Activated B cell treated with CpG ODN at 0.5 μM for 24 hours (primary cell): ENCODE measurements around the gene MAN2A1. TPM values are rescaled to one million over a fixed set of nuclear protein-coding genes. Genes with fewer than 3 reads are reported as not detected.
A peak's percentile ranks its signal among the peaks of the same experiment; 100 is the strongest.

ENCODE experiments used
- ATAC-seq: fragments of 200-7000 bp; cut with Tn5 transposase; one replicate; pipeline ENCODE4 v1.10.0; 2021; ENCODE audit warnings: low read depth, mild to moderate bottlenecking, moderate library complexity
- CTCF ChIA-PET: fragments of 350-600 bp; sonication (Branson Sonifier 250); formaldehyde crosslinking; loops from one replicate; lab custom pipeline; 2021; ENCODE audit warnings: antibody characterized with exemption; lab: Charles Lee
- POLR2A ChIA-PET: fragments of 350-600 bp; sonication (Branson Sonifier 250); formaldehyde crosslinking; loops from one replicate; lab custom pipeline; 2021; ENCODE audit warnings: antibody characterized with exemption; lab: Charles Lee
- DNase-seq: peaks from one replicate; pipeline ENCODE4 v3.0.0; 2022
- H3K27ac Mint-ChIP-seq: one replicate; pipeline ENCODE4 v1.8.0; 2020; ENCODE audit warnings: mixed read lengths
- H3K27me3 Mint-ChIP-seq: one replicate; pipeline ENCODE4 v1.8.0; 2021; ENCODE audit warnings: mixed read lengths
- H3K36me3 Mint-ChIP-seq: one replicate; pipeline ENCODE4 v1.8.0; 2021; ENCODE audit warnings: low read depth, mixed read lengths
- H3K4me1 Mint-ChIP-seq: one replicate; pipeline ENCODE4 v1.8.0; 2021; ENCODE audit warnings: mixed read lengths
- H3K4me3 Mint-ChIP-seq: one replicate; pipeline ENCODE4 v1.8.0; 2020; ENCODE audit warnings: mild to moderate bottlenecking, mixed read lengths
- H3K9me3 Mint-ChIP-seq: one replicate; pipeline ENCODE4 v1.8.0; 2020; ENCODE audit warnings: mixed read lengths
- intact Hi-C: fragments of 100-400 bp; cut with micrococcal nuclease; formaldehyde crosslinking; loops from one replicate; pipeline ENCODE4 v1.15.1; 2024
- total RNA-seq: library from RNA; stranded (reverse); gene quantifications from 2 replicates; pipeline ENCODE4 v1.2.3, GENCODE V29; 2022
- TF ChIP-seq, protein P1 (sequence below): fragments of 200-600 bp; IDR thresholded peaks from one replicate; pipeline ENCODE4 v1.8.0; 2022; ENCODE audit warnings: antibody characterized with exemption, mild to moderate bottlenecking

The MAN2A1 gene
- total RNA-seq, 1 donor from 2014 or later, result 48.6 TPM

- H3K27ac Mint-ChIP-seq, result peak overlapping the region; percentile 92
- intact Hi-C loops, result loop anchor here (10.0 kb wide), 1 partner anchor 50 kb away; no protein-coding TSS in a partner anchor
- TF ChIP-seq, protein P1, sequence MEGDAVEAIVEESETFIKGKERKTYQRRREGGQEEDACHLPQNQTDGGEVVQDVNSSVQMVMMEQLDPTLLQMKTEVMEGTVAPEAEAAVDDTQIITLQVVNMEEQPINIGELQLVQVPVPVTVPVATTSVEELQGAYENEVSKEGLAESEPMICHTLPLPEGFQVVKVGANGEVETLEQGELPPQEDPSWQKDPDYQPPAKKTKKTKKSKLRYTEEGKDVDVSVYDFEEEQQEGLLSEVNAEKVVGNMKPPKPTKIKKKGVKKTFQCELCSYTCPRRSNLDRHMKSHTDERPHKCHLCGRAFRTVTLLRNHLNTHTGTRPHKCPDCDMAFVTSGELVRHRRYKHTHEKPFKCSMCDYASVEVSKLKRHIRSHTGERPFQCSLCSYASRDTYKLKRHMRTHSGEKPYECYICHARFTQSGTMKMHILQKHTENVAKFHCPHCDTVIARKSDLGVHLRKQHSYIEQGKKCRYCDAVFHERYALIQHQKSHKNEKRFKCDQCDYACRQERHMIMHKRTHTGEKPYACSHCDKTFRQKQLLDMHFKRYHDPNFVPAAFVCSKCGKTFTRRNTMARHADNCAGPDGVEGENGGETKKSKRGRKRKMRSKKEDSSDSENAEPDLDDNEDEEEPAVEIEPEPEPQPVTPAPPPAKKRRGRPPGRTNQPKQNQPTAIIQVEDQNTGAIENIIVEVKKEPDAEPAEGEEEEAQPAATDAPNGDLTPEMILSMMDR, result no peak
- DNase-seq (no peak), ATAC-seq (peak; percentile 29)
- H3K4me1 Mint-ChIP-seq, result peaks cover 92% of the 10 kb centered on the region
- H3K4me3 Mint-ChIP-seq, result peak overlapping the region; percentile 79
- H3K27me3 Mint-ChIP-seq, result no peaks in the 10 kb centered on the region
- POLR2A ChIA-PET, result interaction anchor here (0.7 to 1.9 kb wide), 7 partner anchors 9 to 1397 kb away, joined by 3 to 7 read pairs (median 3); partner anchors contain the start of genes FBXL17, PJA2 and WDR36
- H3K9me3 Mint-ChIP-seq, result no peaks in the 10 kb centered on the region
- CTCF ChIA-PET, result no interaction called here
- peaks cover 14% of the 10 kb centered on the region for H3K36me3 Mint-ChIP-seq
Measured at GRCh38 chr5:109695005-109695926, 5.5 kb downstream of the MAN2A1 start.

GRCh38 chr5:109697339-109697738 is 7.6 kb downstream of the MAN2A1 start:
- H3K36me3 Mint-ChIP-seq, result peaks cover 11% of the 10 kb centered on the region
- TF ChIP-seq, protein P1, result no peak
- ChIA-PET POLR2A (no interaction called here), CTCF (no interaction called here)
- H3K27me3 Mint-ChIP-seq, result no peaks in the 10 kb centered on the region
- DNase-seq, result no peak
- H3K27ac Mint-ChIP-seq, result peak overlapping the region; percentile 92
- peaks cover 98% of the 10 kb centered on the region for H3K4me1 Mint-ChIP-seq
- ATAC-seq, result no peak
- intact Hi-C loops, result loop anchor here (10.0 kb wide), 1 partner anchor 47 kb away; no protein-coding TSS in a partner anchor
- no peak overlapping the region for H3K4me3 Mint-ChIP-seq
- H3K9me3 Mint-ChIP-seq, result no peaks in the 10 kb centered on the region

DNA sequence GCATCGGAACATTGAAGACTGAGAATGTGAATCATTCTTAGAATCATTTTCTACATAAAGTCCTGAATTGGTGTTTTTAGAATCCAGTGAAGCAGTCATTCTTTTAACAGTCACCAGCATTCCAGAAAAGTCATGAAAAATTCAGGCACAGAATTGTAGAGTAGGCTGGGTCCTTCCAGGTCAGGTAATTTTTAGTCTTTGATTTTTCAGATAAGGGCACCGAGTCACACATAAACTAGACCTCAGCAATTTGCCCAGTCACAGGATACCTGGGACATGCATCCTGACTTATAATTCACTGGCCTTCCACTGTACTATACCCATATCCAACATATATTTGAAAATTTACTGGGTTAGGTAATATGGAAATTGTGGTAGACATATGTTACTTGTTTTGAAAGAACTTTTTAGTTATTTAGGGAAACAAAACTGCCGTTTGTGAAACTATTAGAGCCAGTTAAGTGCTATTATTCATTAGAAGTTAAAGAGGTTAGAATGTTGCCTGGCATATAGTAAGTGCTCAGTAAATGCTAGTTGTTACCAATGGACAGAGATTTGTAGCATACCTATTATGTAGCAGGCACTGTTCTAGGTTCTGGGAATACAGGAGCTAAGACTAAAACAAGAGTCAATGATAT is 10.9 kb downstream of the MAN2A1 start:
- TF ChIP-seq, protein P1, result no peak
- H3K4me1 Mint-ChIP-seq, result peaks cover 80% of the 10 kb centered on the region
- H3K27me3 Mint-ChIP-seq, result no peaks in the 10 kb centered on the region
- no peak for ATAC-seq
- no peak for DNase-seq
- intact Hi-C loops, result loop anchor here (1.0 kb wide), 1 partner anchor 9 kb away; no protein-coding TSS in a partner anchor
- no peaks in the 10 kb centered on the region for H3K9me3 Mint-ChIP-seq
- CTCF ChIA-PET, result interaction anchor here (0.9 to 1.2 kb wide), 2 partner anchors 10 to 12 kb away, joined by 3 to 4 read pairs; no protein-coding TSS in a partner anchor
- H3K27ac Mint-ChIP-seq, result peak overlapping the region; percentile 64
- peak overlapping the region; percentile 68 for H3K4me3 Mint-ChIP-seq
- peaks cover 11% of the 10 kb centered on the region for H3K36me3 Mint-ChIP-seq
- POLR2A ChIA-PET, result interaction anchor here (1.4 kb wide), 1 partner anchor 10 kb away, joined by 3 read pairs; no protein-coding TSS in a partner anchor

DNA sequence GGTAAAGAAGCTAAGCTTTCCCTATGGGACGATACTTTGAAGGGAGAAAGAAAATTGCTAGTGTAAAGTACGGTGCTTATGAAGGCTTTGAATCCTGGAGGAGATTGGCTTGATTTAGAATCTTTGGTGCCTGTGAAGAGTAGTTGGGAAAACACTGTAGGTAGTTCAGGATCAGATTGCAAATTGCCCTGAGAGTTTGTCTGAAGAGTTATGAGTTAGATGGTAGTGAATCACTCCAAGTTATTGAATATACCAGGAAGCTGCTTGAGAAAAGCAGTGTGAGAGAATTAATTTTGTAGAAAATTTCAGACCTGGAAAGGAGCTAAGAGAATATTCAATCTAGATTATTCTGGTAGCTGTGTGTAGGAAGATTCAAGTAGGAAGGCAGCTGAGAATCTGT is 11.5 kb downstream of the MAN2A1 start:
- TF ChIP-seq, protein P1, result no peak
- CTCF ChIA-PET, result interaction anchor here (0.9 to 1.2 kb wide), 2 partner anchors 10 to 12 kb away, joined by 3 to 4 read pairs; no protein-coding TSS in a partner anchor
- intact Hi-C loops, result loop anchor here (1.0 kb wide), 1 partner anchor 10 kb away; no protein-coding TSS in a partner anchor
- H3K27me3 Mint-ChIP-seq, result no peaks in the 10 kb centered on the region
- peaks cover 77% of the 10 kb centered on the region for H3K4me1 Mint-ChIP-seq
- peaks cover 11% of the 10 kb centered on the region for H3K36me3 Mint-ChIP-seq
- H3K27ac Mint-ChIP-seq, result no peak overlapping the region
- H3K9me3 Mint-ChIP-seq, result no peaks in the 10 kb centered on the region
- no peak overlapping the region for H3K4me3 Mint-ChIP-seq
- DNase-seq (no peak), ATAC-seq (no peak)
- POLR2A ChIA-PET, result interaction anchor here (0.5 to 1.1 kb wide), 3 partner anchors 8 to 291 kb away, joined by 3 to 5 read pairs (median 4); partner anchors contain the start of genes MAN2A1 and PJA2
